ENCODE results near the gene DENND2D. TPM values are rescaled to one million over a fixed set of nuclear protein-coding genes. Genes with fewer than 3 reads are reported as not detected.

Gene DENND2D
- total and polyA plus RNA-seq, 9 of the 15 experiments (the other 6 are each of a cell fraction or from before 2014, with no cell fraction given), result 0.08 to 0.44 (median 0.13) TPM; not detected in 6

GRCh38 chr1:111191496-111191895 is 8.9 kb downstream of the DENND2D start:
- no peak overlapping the region for H3K9ac ChIP-seq (ENCODE audit: insufficient read depth in 1 of 2, low read depth in 2 of 2, low read length in 2 of 2)
- DNase-seq (ENCODE audit: extremely low read depth in 1 of 4, low spot score in 3 of 4) (no peak), ATAC-seq (no peak), FAIRE-seq (no peak)
- H3K4me3 ChIP-seq, result no peak overlapping the region
- no peak overlapping the region for H3K27ac ChIP-seq (ENCODE audit: extremely low read depth, low read depth, low read length)
- H3K9me3 ChIP-seq (replicated peaks; ENCODE audit: control insufficient read depth, insufficient read depth, low read depth, low read length), result no peaks in the 10 kb centered on the region
- H2AFZ ChIP-seq (ENCODE audit: low read depth, low read length), result no peak overlapping the region
- no peaks in the 10 kb centered on the region for H3K9me1 ChIP-seq (ENCODE audit: control insufficient read depth, insufficient read depth, low read length)
- H3K36me3 ChIP-seq (ENCODE audit: control insufficient read depth, insufficient read depth, low read length), result peaks cover 19% of the 10 kb centered on the region
- H3K4me1 ChIP-seq (replicated peaks in 1 of 2; ENCODE audit: control insufficient read depth in 2 of 2, insufficient read depth in 2 of 2, low read length in 2 of 2), result peaks cover 0 to 7% of the 10 kb centered on the region in 2 experiments; a peak in 3 of 5 replicates
- POLR2A ChIA-PET, result interaction anchor here (0.6 to 2.2 kb wide), 5 partner anchors 8 to 47 kb away, joined by 3 to 9 read pairs (median 5); no protein-coding TSS in a partner anchor
- no peaks in the 10 kb centered on the region for H4K20me1 ChIP-seq (replicated peaks; ENCODE audit: control insufficient read depth, insufficient read depth, low read length)
- no peaks in the 10 kb centered on the region for H3K79me2 ChIP-seq (ENCODE audit: control insufficient read depth, insufficient read depth, low read length)
- CTCF ChIA-PET (ENCODE audit: low intra/inter-chr PET ratio), result no interaction called here
- BruUV-seq (replicated peaks), result no TSS peak
- in situ Hi-C loops (cut with MboI), result no loop called here
- WGBS (ENCODE audit: insufficient coverage, low coverage, missing lambda C conversion rate), result 52% methylated on average over 3 of the region's 3 CpGs
- H3K4me2 ChIP-seq (ENCODE audit: insufficient read depth, low read length), result no peak overlapping the region
- H3K27me3 ChIP-seq (ENCODE audit: control insufficient read depth in 2 of 2, insufficient read depth in 2 of 2, low read length in 2 of 2), result no peaks in the 10 kb centered on the region
- TF ChIP-seq TFAP4 (CRISPR knock-in tag; IDR thresholded peaks at IDR 0.05; ENCODE audit: borderline replicate concordance) (no peak), PHB (CRISPR knock-in tag; IDR thresholded peaks at IDR 0.05) (no peak), EGR1 (conservative IDR thresholded peaks at IDR 0.05) (no peak), NCOA1 (IDR thresholded peaks at IDR 0.05; ENCODE audit: low read depth) (no peak), ZFP30 (CRISPR knock-in tag; IDR thresholded peaks at IDR 0.05; ENCODE audit: borderline replicate concordance) (no peak), JUND (IDR thresholded peaks at IDR 0.05; ENCODE audit: borderline replicate concordance, low read depth, low read length) (no peak), JUND (tag; IDR thresholded peaks at IDR 0.05; ENCODE audit: borderline replicate concordance, low read depth, low read length) (no peak), SMARCA5 (IDR thresholded peaks at IDR 0.05) (no peak), KDM5B (IDR thresholded peaks at IDR 0.05; ENCODE audit: insufficient replicate concordance, low read depth, low read length) (no peak), GABPB1 (CRISPR knock-in tag; IDR thresholded peaks at IDR 0.05) (no peak), EHMT2 (IDR thresholded peaks at IDR 0.05) (no peak), ZNF444 (CRISPR knock-in tag; IDR thresholded peaks at IDR 0.05) (no peak), RFX5 (IDR thresholded peaks at IDR 0.05; ENCODE audit: low read depth, low read length) (no peak)
- intact Hi-C loops (cut with micrococcal nuclease), result no loop called here

Measured in K562 (cell line).